ENCODE data around the gene CNOT6L. TPM values are rescaled to one million over a fixed set of nuclear protein-coding genes. Genes with fewer than 3 reads are reported as not detected.
"Not testable (repeated sequence)": the region's sequence is repeated elsewhere in the genome, so short reads cannot be mapped to it uniquely, and the experiment has no call there.

The CNOT6L gene
- total RNA-seq, 1 donor from 2014 or later: 50.8 TPM

GRCh38 chr4:77734928-77735327, 84.2 kb downstream of the CNOT6L start:
- H3K27ac ChIP-seq: no peak overlapping the region
- no peak overlapping the region for H3K4me3 ChIP-seq
- intact Hi-C loops (cut with DNase I): no loop called here
- peaks cover 25% of the 10 kb centered on the region for H3K36me3 ChIP-seq
- no peak for TF ChIP-seq CTCF (IDR thresholded peaks at IDR 0.05)
- H3K4me1 ChIP-seq: no peaks in the 10 kb centered on the region
- DNase-seq (no peak), ATAC-seq (peak; percentile 83)
- no peaks in the 10 kb centered on the region for H3K27me3 ChIP-seq
- no peaks in the 10 kb centered on the region for H3K9me3 ChIP-seq

GRCh38 chr4:77731656-77732055, 87.5 kb downstream of the CNOT6L start:
- intact Hi-C loops (cut with DNase I): no loop called here
- no peak overlapping the region for H3K4me3 ChIP-seq
- peaks cover 37% of the 10 kb centered on the region for H3K36me3 ChIP-seq
- DNase-seq: no peak
- no peak overlapping the region for H3K27ac ChIP-seq
- no peaks in the 10 kb centered on the region for H3K9me3 ChIP-seq
- TF ChIP-seq CTCF (IDR thresholded peaks at IDR 0.05): no peak
- no peaks in the 10 kb centered on the region for H3K4me1 ChIP-seq
- no peaks in the 10 kb centered on the region for H3K27me3 ChIP-seq
- ATAC-seq: no peak

- Histone ChIP-seq H3K36me3 (peaks cover 68% of the 10 kb centered on the region), H3K4me1 (no peaks in the 10 kb centered on the region), H3K27ac (no peak overlapping the region), H3K4me3 (no peak overlapping the region), H3K27me3 (no peaks in the 10 kb centered on the region), H3K9me3 (no peaks in the 10 kb centered on the region)
- intact Hi-C loops (cut with DNase I): no loop called here
- DNase-seq (no peak), ATAC-seq (no peak)
- no peak for TF ChIP-seq CTCF (IDR thresholded peaks at IDR 0.05)
Observed at GRCh38 chr4:77728420-77728819, 90.7 kb downstream of the CNOT6L start.

GRCh38 chr4:77721073-77721472, 98.1 kb downstream of the CNOT6L start:
- no peaks in the 10 kb centered on the region for H3K27me3 ChIP-seq
- H3K27ac ChIP-seq: no peak overlapping the region
- H3K4me1 ChIP-seq: no peaks in the 10 kb centered on the region
- H3K36me3 ChIP-seq: peaks cover 50% of the 10 kb centered on the region
- H3K9me3 ChIP-seq: no peaks in the 10 kb centered on the region
- no peak for ATAC-seq
- DNase-seq: no peak
- intact Hi-C loops (cut with DNase I): no loop called here
- no peak for TF ChIP-seq CTCF (IDR thresholded peaks at IDR 0.05)
- no peak overlapping the region for H3K4me3 ChIP-seq

GRCh38 chr4:77718500-77718899, 100.7 kb downstream of the CNOT6L start:
- ATAC-seq: not testable (repeated sequence)

GRCh38 chr4:77715414-77716290, 103.5 kb downstream of the CNOT6L start:
- Histone ChIP-seq H3K36me3 (peaks cover 2% of the 10 kb centered on the region), H3K27ac (no peak overlapping the region), H3K4me1 (no peaks in the 10 kb centered on the region), H3K4me3 (no peak overlapping the region), H3K9me3 (no peaks in the 10 kb centered on the region), H3K27me3 (no peaks in the 10 kb centered on the region)
- ATAC-seq (no peak), DNase-seq (no peak)
- TF ChIP-seq CTCF (IDR thresholded peaks at IDR 0.05): no peak
- intact Hi-C loops (cut with DNase I): no loop called here

More at GRCh38 chr4:77718500-77718899, 100.7 kb downstream of the CNOT6L start:
- intact Hi-C loops (cut with DNase I); H3K27me3 ChIP-seq; H3K9me3 ChIP-seq; H3K4me1 ChIP-seq; H3K27ac ChIP-seq; DNase-seq; H3K4me3 ChIP-seq: not testable (repeated sequence)
- peaks cover 26% of the 10 kb centered on the region for H3K36me3 ChIP-seq
